ENCODE measurements around the gene XPO6. TPM values are rescaled to one million over a fixed set of nuclear protein-coding genes. Genes with fewer than 3 reads are reported as not detected.

Gene XPO6
- total RNA-seq, 2 experiments from 2014 or later: 234 to 241 TPM

GRCh38 chr16:28108590-28109247, 103.0 kb downstream of the XPO6 start:
- no peak for DNase-seq
- H3K36me3 Mint-ChIP-seq: peaks cover 30% of the 10 kb centered on the region

GRCh38 chr16:28107232-28107631, 104.5 kb downstream of the XPO6 start:
- Mint-ChIP-seq H3K36me3 (peaks cover 30% of the 10 kb centered on the region), H3K27me3 (no peaks in the 10 kb centered on the region), H3K9me3 (no peaks in the 10 kb centered on the region), H3K4me1 (peaks cover 16% of the 10 kb centered on the region), H3K27ac (peak overlapping the region; percentile 39), H3K4me3 (no peak overlapping the region)
- DNase-seq: no peak

More at GRCh38 chr16:28108590-28109247, 103.0 kb downstream of the XPO6 start:
- peak overlapping the region; percentile 42 for H3K27ac Mint-ChIP-seq
- no peaks in the 10 kb centered on the region for H3K27me3 Mint-ChIP-seq
- no peaks in the 10 kb centered on the region for H3K9me3 Mint-ChIP-seq
- no peak overlapping the region for H3K4me3 Mint-ChIP-seq
- H3K4me1 Mint-ChIP-seq: peaks cover 28% of the 10 kb centered on the region

GRCh38 chr16:28106467-28107215, 105.1 kb downstream of the XPO6 start:
- no peak for DNase-seq
- no peak overlapping the region for H3K27ac Mint-ChIP-seq
- no peak overlapping the region for H3K4me3 Mint-ChIP-seq
- no peaks in the 10 kb centered on the region for H3K27me3 Mint-ChIP-seq
- peaks cover 15% of the 10 kb centered on the region for H3K4me1 Mint-ChIP-seq
- H3K9me3 Mint-ChIP-seq: no peaks in the 10 kb centered on the region
- peaks cover 30% of the 10 kb centered on the region for H3K36me3 Mint-ChIP-seq

GRCh38 chr16:28105954-28106353, 105.8 kb downstream of the XPO6 start:
- no peaks in the 10 kb centered on the region for H3K27me3 Mint-ChIP-seq
- peaks cover 30% of the 10 kb centered on the region for H3K36me3 Mint-ChIP-seq
- no peak overlapping the region for H3K4me3 Mint-ChIP-seq
- no peak overlapping the region for H3K27ac Mint-ChIP-seq
- H3K4me1 Mint-ChIP-seq: peaks cover 11% of the 10 kb centered on the region
- DNase-seq: no peak
- H3K9me3 Mint-ChIP-seq: no peaks in the 10 kb centered on the region

- no peak for DNase-seq
- Mint-ChIP-seq H3K9me3 (no peaks in the 10 kb centered on the region), H3K27ac (no peak overlapping the region), H3K4me3 (no peak overlapping the region), H3K27me3 (no peaks in the 10 kb centered on the region), H3K36me3 (peaks cover 32% of the 10 kb centered on the region), H3K4me1 (peaks cover 7% of the 10 kb centered on the region)
Observed at GRCh38 chr16:28105297-28105696, 106.5 kb downstream of the XPO6 start.

GRCh38 chr16:28104404-28104803, 107.4 kb downstream of the XPO6 start:
- H3K27ac Mint-ChIP-seq: no peak overlapping the region
- peaks cover 35% of the 10 kb centered on the region for H3K36me3 Mint-ChIP-seq
- H3K9me3 Mint-ChIP-seq: no peaks in the 10 kb centered on the region
- no peak overlapping the region for H3K4me3 Mint-ChIP-seq
- no peak for DNase-seq
- no peaks in the 10 kb centered on the region for H3K27me3 Mint-ChIP-seq
- peaks cover 5% of the 10 kb centered on the region for H3K4me1 Mint-ChIP-seq

- Mint-ChIP-seq H3K27me3 (no peaks in the 10 kb centered on the region), H3K4me1 (no peaks in the 10 kb centered on the region), H3K36me3 (peaks cover 35% of the 10 kb centered on the region), H3K9me3 (no peaks in the 10 kb centered on the region), H3K27ac (no peak overlapping the region), H3K4me3 (no peak overlapping the region)
- no peak for DNase-seq
Observed at GRCh38 chr16:28103516-28104170, 108.1 kb downstream of the XPO6 start.

GRCh38 chr16:28101533-28101890, 110.3 kb downstream of the XPO6 start:
- H3K4me1 Mint-ChIP-seq: no peaks in the 10 kb centered on the region
- H3K27me3 Mint-ChIP-seq: no peaks in the 10 kb centered on the region
- no peaks in the 10 kb centered on the region for H3K9me3 Mint-ChIP-seq
- DNase-seq: no peak
- peaks cover 41% of the 10 kb centered on the region for H3K36me3 Mint-ChIP-seq
- no peak overlapping the region for H3K4me3 Mint-ChIP-seq
- no peak overlapping the region for H3K27ac Mint-ChIP-seq

- Mint-ChIP-seq H3K4me1 (no peaks in the 10 kb centered on the region), H3K27ac (no peak overlapping the region), H3K36me3 (peaks cover 39% of the 10 kb centered on the region), H3K4me3 (no peak overlapping the region), H3K9me3 (no peaks in the 10 kb centered on the region), H3K27me3 (no peaks in the 10 kb centered on the region)
- no peak for DNase-seq
Observed at GRCh38 chr16:28100810-28101532, 110.8 kb downstream of the XPO6 start.

GRCh38 chr16:28098959-28099945, 112.5 kb downstream of the XPO6 start:
- H3K4me1 Mint-ChIP-seq: no peaks in the 10 kb centered on the region
- no peak overlapping the region for H3K27ac Mint-ChIP-seq
- no peak for DNase-seq
- peaks cover 33% of the 10 kb centered on the region for H3K36me3 Mint-ChIP-seq
- H3K4me3 Mint-ChIP-seq: no peak overlapping the region
- H3K9me3 Mint-ChIP-seq: no peaks in the 10 kb centered on the region
- no peaks in the 10 kb centered on the region for H3K27me3 Mint-ChIP-seq

GRCh38 chr16:28098171-28098958, 113.4 kb downstream of the XPO6 start:
- H3K4me3 Mint-ChIP-seq: no peak overlapping the region
- H3K36me3 Mint-ChIP-seq: peaks cover 27% of the 10 kb centered on the region
- peak overlapping the region; percentile 42 for H3K27ac Mint-ChIP-seq
- no peaks in the 10 kb centered on the region for H3K27me3 Mint-ChIP-seq
- H3K9me3 Mint-ChIP-seq: no peaks in the 10 kb centered on the region
- H3K4me1 Mint-ChIP-seq: no peaks in the 10 kb centered on the region
- no peak for DNase-seq

GRCh38 chr16:28096983-28097899, 114.5 kb downstream of the XPO6 start:
- H3K4me1 Mint-ChIP-seq: no peaks in the 10 kb centered on the region
- H3K27me3 Mint-ChIP-seq: no peaks in the 10 kb centered on the region
- peak overlapping the region; percentile 55 for H3K27ac Mint-ChIP-seq
- no peaks in the 10 kb centered on the region for H3K9me3 Mint-ChIP-seq
- peaks cover 23% of the 10 kb centered on the region for H3K36me3 Mint-ChIP-seq
- H3K4me3 Mint-ChIP-seq: no peak overlapping the region
- no peak for DNase-seq

GRCh38 chr16:28093385-28093725, 118.4 kb downstream of the XPO6 start:
- H3K36me3 Mint-ChIP-seq: peaks cover 9% of the 10 kb centered on the region
- no peaks in the 10 kb centered on the region for H3K27me3 Mint-ChIP-seq
- H3K9me3 Mint-ChIP-seq: peaks cover 2% of the 10 kb centered on the region
- H3K4me1 Mint-ChIP-seq: peaks cover 2% of the 10 kb centered on the region
- H3K4me3 Mint-ChIP-seq: no peak overlapping the region
- DNase-seq: no peak
- H3K27ac Mint-ChIP-seq: no peak overlapping the region

All from activated naive CD8-positive, alpha-beta T cell treated with anti-CD3 and anti-CD28 coated beads for 36 hours (primary cell).